Measurements from ENCODE around the gene LSP1.

- TF ChIP-seq CTCF (IDR thresholded peaks at IDR 0.05) (no peak), POLR2A (IDR thresholded peaks at IDR 0.05) (no peak)
Measured at GRCh38 chr11:1931341-1932104, 78.6 kb downstream of the LSP1 start.

Measured in adrenal gland (tissue), 5 donors.